ENCODE results near the gene ERBIN. TPM values are rescaled to one million over a fixed set of nuclear protein-coding genes. Genes with fewer than 3 reads are reported as not detected.

Gene ERBIN
- polyA plus RNA-seq, 2 of the 4 experiments (the other 2 are of a cell fraction), result 24.3 to 57.7 TPM

GRCh38 chr5:66129144-66129543 lies 202.8 kb downstream of the ERBIN start:
- H3K4me1 ChIP-seq, result no peaks in the 10 kb centered on the region
- 52% methylated on average over 4 of the region's 4 CpGs for WGBS (ENCODE audit: missing lambda C conversion rate)
- ChIA-PET POLR2A (no interaction called here), CTCF (no interaction called here)
- H3K9me3 ChIP-seq, result no peaks in the 10 kb centered on the region; the same call in 2 of the 3 replicates
- H3K4me3 ChIP-seq, result no peak overlapping the region
- no peak for ATAC-seq
- H3K4me2 ChIP-seq, result no peak overlapping the region
- no peak overlapping the region for H3K27ac ChIP-seq
- TF ChIP-seq CEBPB (IDR thresholded peaks at IDR 0.05) (no peak), KDM5A (IDR thresholded peaks at IDR 0.05) (no peak)
- no peak for DNase-seq (ENCODE audit: low read depth in 1 of 2, low spot score in 1 of 2)
- no peak for FAIRE-seq

GRCh38 chr5:66130493-66130892 lies 204.1 kb downstream of the ERBIN start:
- Histone ChIP-seq H3K4me1 (no peaks in the 10 kb centered on the region), H3K27ac (no peak overlapping the region), H3K9me3 (no peaks in the 10 kb centered on the region; the same call in 2 of the 3 replicates), H3K4me3 (no peak overlapping the region), H3K4me2 (no peak overlapping the region)
- DNase-seq (ENCODE audit: low read depth in 1 of 2, low spot score in 1 of 2) (no peak), ATAC-seq (no peak), FAIRE-seq (no peak)
- ChIA-PET CTCF (no interaction called here), POLR2A (no interaction called here)
- 95% methylated on average over 1 of the region's 1 CpG for WGBS (ENCODE audit: missing lambda C conversion rate)
- no peak for TF ChIP-seq HES2 (IDR thresholded peaks at IDR 0.05)
- TF ChIP-seq TP53 (CRISPR knock-in tag; IDR thresholded peaks at IDR 0.05), result no peak
- no peak for TF ChIP-seq RAD21 (conservative IDR thresholded peaks at IDR 0.05 in 1 of 2, IDR thresholded peaks at IDR 0.05 in 1 of 2)

Small RNA genes within 50 kb of the gene (small RNA-seq; reads per million reads assigned to genes)
- gene RF00598, result 0 reads per million in 6 experiments

Other genes starting within 250 kb of the ERBIN start
- 13.9 and 17.4 TPM in 2 replicates for gene SGTB, start 204.5 kb upstream of the ERBIN start, polyA plus RNA-seq (2011; rRNA removed)
- 8.0 to 9.3 TPM (median 8.6 TPM) in 3 replicates for gene SGTB, start 204.5 kb upstream of the ERBIN start, polyA plus RNA-seq (2017; fragmentation: RNase III; extraction: RNeasy Plus Mini Kit Qiagen cat#74134 plus additional on column Dnase treatment)
- 74.2 and 88.9 TPM in 2 replicates for gene NLN, start 204.4 kb upstream of the ERBIN start, polyA plus RNA-seq (2011; rRNA removed)
- gene NLN, start 204.4 kb upstream of the ERBIN start, polyA plus RNA-seq (2017; fragmentation: RNase III; extraction: RNeasy Plus Mini Kit Qiagen cat#74134 plus additional on column Dnase treatment), result 68.6 to 79.2 TPM (median 69.3 TPM) in 3 replicates
- gene SREK1, start 217.7 kb downstream of the ERBIN start, polyA plus RNA-seq (2011; rRNA removed), result 67.7 and 87.1 TPM in 2 replicates
- gene SREK1, start 217.7 kb downstream of the ERBIN start, polyA plus RNA-seq (2017; fragmentation: RNase III; extraction: RNeasy Plus Mini Kit Qiagen cat#74134 plus additional on column Dnase treatment), result 45.7 to 48.4 TPM (median 47.6 TPM) in 3 replicates

Measured in A549 (cell line).